Heart left ventricle (tissue), 13 donors: ENCODE measurements around the gene KLRC4.
"Not testable (repeated sequence)": the region's sequence is repeated elsewhere in the genome, so short reads cannot be mapped to it uniquely, and the experiment has no call there.

Experiments used
- CTCF ChIP-seq, 12 donors: fragments of 200-600 bp; sonication (generic) in 4 of 12; IDR thresholded peaks; one replicate each; pipeline versions ENCODE4 v1.5.0 to v1.8.0; 2018 to 2022; ENCODE audit warnings: antibody characterized with exemption in 12 of 12, mild to moderate bottlenecking in 5 of 12
- POLR2A ChIP-seq, 2 donors: fragments of 450-650 bp; IDR thresholded peaks; one replicate each; pipeline ENCODE4 v1.6.1; 2017; ENCODE audit warnings: antibody characterized with exemption in 2 of 2, mild to moderate bottlenecking in 2 of 2, moderate library complexity in 2 of 2
- donor health status: ischemic (EF 13 %, LVEDD 7.1; RV severe dilation, severe dysfunction).
- donor health status: DM: no; HTN: yes; CAD: no.
- donor health status: DM: no; HTN: no; CAD: no.
- donor health status: ischemic (EF 25% LVEDD 6.9; RV normal size, moderate dysfunction).
- donor health status: ischemic (EF 25% LVEDD 5.7; RV mildly dilated, moderate dysfunction).
- donor health status: ischemic (EF 35%, LVEDD 5.7; RV mildly dilated, moderate dysfunction).
- donor health status: nonischemic (EF 11% LVEDD 7.7; RV severe dilation, severe dysfunction).
- donor health status: DM: yes; HTN: yes; CAD: no.
- donor health status: PGD.
- donor health status: ischemic (EF 29% LVEDD 5.4; RV normal size, mild dysfunction).
- donor health status: nonischemic (EF 23%, LVEDD 6.1; RV moderate dilation, normal function).

- TF ChIP-seq CTCF, POLR2A (IDR thresholded peaks at IDR 0.05): not testable (repeated sequence)
Measured at GRCh38 chr12:10435816-10436215, 26.3 kb upstream of the KLRC4 start, which contains the start of gene KLRC2.
